Measurements from ENCODE around the gene TCOF1. TPM values are rescaled to one million over a fixed set of nuclear protein-coding genes. Genes with fewer than 3 reads are reported as not detected.

The TCOF1 gene, protein sequence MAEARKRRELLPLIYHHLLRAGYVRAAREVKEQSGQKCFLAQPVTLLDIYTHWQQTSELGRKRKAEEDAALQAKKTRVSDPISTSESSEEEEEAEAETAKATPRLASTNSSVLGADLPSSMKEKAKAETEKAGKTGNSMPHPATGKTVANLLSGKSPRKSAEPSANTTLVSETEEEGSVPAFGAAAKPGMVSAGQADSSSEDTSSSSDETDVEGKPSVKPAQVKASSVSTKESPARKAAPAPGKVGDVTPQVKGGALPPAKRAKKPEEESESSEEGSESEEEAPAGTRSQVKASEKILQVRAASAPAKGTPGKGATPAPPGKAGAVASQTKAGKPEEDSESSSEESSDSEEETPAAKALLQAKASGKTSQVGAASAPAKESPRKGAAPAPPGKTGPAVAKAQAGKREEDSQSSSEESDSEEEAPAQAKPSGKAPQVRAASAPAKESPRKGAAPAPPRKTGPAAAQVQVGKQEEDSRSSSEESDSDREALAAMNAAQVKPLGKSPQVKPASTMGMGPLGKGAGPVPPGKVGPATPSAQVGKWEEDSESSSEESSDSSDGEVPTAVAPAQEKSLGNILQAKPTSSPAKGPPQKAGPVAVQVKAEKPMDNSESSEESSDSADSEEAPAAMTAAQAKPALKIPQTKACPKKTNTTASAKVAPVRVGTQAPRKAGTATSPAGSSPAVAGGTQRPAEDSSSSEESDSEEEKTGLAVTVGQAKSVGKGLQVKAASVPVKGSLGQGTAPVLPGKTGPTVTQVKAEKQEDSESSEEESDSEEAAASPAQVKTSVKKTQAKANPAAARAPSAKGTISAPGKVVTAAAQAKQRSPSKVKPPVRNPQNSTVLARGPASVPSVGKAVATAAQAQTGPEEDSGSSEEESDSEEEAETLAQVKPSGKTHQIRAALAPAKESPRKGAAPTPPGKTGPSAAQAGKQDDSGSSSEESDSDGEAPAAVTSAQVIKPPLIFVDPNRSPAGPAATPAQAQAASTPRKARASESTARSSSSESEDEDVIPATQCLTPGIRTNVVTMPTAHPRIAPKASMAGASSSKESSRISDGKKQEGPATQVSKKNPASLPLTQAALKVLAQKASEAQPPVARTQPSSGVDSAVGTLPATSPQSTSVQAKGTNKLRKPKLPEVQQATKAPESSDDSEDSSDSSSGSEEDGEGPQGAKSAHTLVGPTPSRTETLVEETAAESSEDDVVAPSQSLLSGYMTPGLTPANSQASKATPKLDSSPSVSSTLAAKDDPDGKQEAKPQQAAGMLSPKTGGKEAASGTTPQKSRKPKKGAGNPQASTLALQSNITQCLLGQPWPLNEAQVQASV (N-terminal part only)
- 26.4 TPM for polyA plus RNA-seq

DNA sequence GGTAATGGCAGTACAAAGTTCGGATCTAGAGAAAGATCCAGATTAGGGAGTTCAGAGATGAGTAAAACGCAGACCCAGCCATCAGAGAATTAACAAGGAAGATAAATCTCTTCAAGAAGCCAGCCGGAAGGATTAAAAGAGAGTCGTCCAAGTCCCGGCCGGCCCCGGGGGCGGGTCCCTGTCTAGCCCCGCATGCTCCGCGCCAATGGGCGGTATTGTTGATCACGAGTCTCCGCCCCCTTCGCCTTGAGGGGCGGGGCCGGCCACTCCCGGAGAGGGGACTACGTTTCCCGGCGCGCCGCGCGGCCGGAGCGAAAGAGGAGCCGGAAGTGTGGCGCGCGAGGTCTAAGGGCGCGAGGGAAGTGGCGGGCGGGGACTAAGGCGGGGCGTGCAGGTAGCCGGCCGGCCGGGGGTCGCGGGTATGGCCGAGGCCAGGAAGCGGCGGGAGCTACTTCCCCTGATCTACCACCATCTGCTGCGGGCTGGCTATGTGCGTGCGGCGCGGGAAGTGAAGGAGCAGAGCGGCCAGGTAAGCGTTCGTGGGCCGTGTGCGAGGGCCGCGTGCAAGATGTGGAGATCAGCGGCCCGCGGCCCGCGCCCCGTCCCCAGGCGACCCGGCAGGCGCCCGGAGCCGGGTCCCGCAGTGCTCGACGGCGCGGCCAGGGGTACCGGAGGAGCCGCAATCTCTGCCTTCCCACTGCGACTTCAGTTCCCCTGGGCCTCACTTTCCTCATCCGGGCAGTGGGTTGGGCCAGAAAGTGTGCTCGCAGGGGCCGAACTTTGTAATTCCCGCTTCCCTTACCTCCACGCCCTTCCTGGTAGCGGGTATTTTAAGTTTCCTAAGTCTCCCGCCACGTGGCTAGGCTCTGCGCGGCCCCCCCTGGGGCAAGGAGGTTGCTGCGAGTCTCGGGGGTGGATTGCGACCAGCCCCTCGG, at the start of gene TCOF1:
TCOF1 (plus strand) TSS at position 372 of the 935 bp plus-strand sequence; CDS start at position 422, 50 bp downstream.
- Mint-ChIP-seq H3K4me1 (peaks cover 32 to 44% (median 34%) of the 10 kb centered on the region in 3 donors), H3K27ac (peak within 1 kb of the TSS; percentile 81 to 91 (median 88)), H3K36me3 (peaks cover 2% of the 10 kb centered on the region), H3K27me3 (no peaks in the 10 kb centered on the region), H3K9me3 (no peaks in the 10 kb centered on the region), H3K4me3 (peak within 1 kb of the TSS; percentile 89 to 95 (median 92))

DNA sequence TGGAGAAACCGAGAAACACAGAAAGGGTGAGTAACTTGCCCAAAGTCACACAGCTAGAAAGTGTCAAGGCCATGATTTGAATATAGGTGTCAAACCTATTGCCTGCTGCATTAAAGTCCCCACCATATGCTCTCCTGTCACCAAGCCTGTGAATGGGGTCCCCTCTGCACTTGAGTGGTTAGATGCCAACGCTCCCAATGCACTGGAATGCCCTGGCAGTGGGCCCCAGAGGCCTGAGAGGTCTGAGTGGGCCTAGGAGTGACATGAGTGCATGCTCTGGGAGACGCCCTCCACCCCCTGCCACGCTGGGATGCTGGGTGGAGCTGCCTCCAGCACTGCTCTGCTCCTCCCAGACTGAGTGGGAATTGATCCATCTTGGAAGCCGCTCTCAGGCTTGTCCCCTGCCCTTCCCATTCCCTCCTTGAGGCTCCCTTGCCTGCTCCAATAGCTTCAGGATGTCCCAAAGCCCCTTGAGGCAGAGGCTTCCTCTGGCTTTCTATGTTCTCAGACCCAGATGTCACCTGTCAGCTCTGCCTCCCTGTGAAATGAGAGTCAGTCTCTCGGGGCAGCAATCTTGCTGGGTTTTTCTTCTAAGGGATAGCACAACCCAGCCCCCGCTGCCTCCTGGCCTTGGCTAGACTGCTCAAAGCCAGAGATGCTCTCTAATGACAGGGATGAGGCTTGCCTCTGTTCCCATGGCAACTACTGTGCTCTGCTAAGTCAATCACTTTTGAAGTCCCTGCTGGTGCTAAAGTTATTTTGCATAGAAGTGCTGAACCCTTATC, 48.2 kb upstream of the TCOF1 start:
- Mint-ChIP-seq H3K4me3 (no peak overlapping the region), H3K27me3 (peaks cover 9% of the 10 kb centered on the region), H3K9me3 (no peaks in the 10 kb centered on the region), H3K4me1 (no peaks in the 10 kb centered on the region), H3K36me3 (no peaks in the 10 kb centered on the region), H3K27ac (no peak overlapping the region)

DNA sequence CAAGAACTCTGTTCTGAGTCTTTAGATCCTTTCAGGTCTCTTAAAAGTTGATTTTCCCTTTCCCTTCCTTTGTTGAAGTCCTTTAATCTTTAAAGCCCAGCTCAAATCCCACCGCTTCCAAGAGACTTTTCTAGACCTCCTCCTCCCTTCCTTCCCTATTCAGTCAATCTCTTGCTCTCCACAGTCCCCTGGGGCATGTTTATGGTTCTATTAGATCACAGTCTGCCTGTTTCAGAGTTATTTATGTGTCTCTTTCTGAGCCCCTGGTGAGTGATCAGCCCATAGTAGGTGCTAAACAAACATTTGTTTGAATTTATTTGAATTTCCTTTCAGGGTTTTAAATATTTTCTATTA, 47.6 kb upstream of the TCOF1 start:
- no peak overlapping the region for H3K4me3 Mint-ChIP-seq
- no peaks in the 10 kb centered on the region for H3K36me3 Mint-ChIP-seq
- H3K4me1 Mint-ChIP-seq = no peaks in the 10 kb centered on the region
- no peak overlapping the region for H3K27ac Mint-ChIP-seq
- peaks cover 9% of the 10 kb centered on the region for H3K27me3 Mint-ChIP-seq
- H3K9me3 Mint-ChIP-seq = peaks cover 0 to under 1% (median 0%) of the 10 kb centered on the region in 3 donors

DNA sequence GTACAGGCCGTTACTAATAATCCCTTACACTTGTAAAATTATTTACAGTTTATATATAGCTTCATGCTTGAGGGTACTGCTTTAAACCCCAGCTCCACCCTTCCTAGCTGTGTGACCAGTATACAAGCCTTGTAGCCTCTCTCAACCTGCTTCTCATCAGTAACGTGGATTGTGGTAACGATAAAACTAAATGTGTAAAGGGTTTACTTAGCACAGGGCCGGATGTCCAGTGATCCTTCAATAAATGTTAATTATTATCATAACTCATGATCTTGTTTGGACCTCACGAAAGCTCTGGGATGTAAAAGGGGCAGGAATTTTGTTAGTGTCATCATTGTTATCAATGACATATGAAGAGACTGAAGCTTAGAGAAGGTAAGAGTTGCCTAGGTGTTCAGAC, 47.3 kb upstream of the TCOF1 start:
- Mint-ChIP-seq H3K4me1 (no peaks in the 10 kb centered on the region), H3K27ac (no peak overlapping the region), H3K27me3 (peaks cover 9% of the 10 kb centered on the region), H3K4me3 (no peak overlapping the region), H3K9me3 (peaks cover 0 to 4% (median 0%) of the 10 kb centered on the region in 3 donors), H3K36me3 (no peaks in the 10 kb centered on the region)

GRCh38 chr5:150311015-150311692, 46.3 kb upstream of the TCOF1 start:
- no peaks in the 10 kb centered on the region for H3K36me3 Mint-ChIP-seq
- H3K27me3 Mint-ChIP-seq = peaks cover 9% of the 10 kb centered on the region
- H3K9me3 Mint-ChIP-seq = peaks cover 0 to 6% (median 0%) of the 10 kb centered on the region in 3 donors
- no peak overlapping the region for H3K27ac Mint-ChIP-seq
- H3K4me3 Mint-ChIP-seq = no peak overlapping the region
- H3K4me1 Mint-ChIP-seq = no peaks in the 10 kb centered on the region

DNA sequence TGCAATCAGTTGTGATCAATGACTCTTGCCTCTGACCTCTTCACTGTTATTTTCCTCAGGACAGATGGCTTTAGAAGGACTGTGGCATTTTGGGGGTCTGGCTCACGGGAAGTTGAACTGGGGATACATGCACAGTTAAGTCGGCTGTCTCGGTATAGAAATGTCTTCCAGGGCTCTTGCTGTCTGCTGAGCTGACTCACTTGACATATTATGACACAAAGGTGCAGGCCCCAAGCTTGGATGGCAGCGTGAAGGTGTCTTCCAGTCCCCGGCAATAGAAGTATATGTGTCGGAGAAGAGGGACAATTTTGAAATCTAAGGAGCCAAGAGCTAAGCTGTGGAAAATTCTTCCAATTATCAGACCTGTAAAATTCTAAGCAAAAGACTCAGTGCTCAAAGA, 45.0 kb upstream of the TCOF1 start:
- H3K36me3 Mint-ChIP-seq = no peaks in the 10 kb centered on the region
- no peak overlapping the region for H3K4me3 Mint-ChIP-seq
- peaks cover 0 to 6% (median 0%) of the 10 kb centered on the region in 3 donors for H3K9me3 Mint-ChIP-seq
- H3K27ac Mint-ChIP-seq = no peak overlapping the region
- peaks cover 9% of the 10 kb centered on the region for H3K27me3 Mint-ChIP-seq
- H3K4me1 Mint-ChIP-seq = no peaks in the 10 kb centered on the region

DNA sequence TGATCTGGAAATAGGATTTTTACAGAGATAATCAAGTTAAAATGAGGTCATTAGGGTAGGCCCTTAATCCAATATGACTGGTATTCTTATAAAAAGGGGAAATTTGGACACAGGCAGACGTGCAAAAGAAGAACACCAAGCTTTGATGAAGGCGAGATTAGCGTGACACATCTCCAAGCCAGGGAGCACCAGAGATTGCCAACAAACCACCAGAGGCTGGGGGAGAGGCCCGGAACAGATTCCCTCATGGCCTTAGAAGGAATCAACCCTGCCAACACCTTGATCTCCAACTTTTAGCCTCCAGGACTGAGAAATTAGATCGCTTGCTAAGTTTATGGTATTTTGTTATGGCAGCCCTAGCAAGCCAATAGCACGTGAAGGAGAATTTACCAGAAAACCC, 44.0 kb upstream of the TCOF1 start:
- peaks cover 0 to 6% (median 0%) of the 10 kb centered on the region in 3 donors for H3K9me3 Mint-ChIP-seq
- H3K4me3 Mint-ChIP-seq = no peak overlapping the region
- H3K4me1 Mint-ChIP-seq = no peaks in the 10 kb centered on the region
- peaks cover 9% of the 10 kb centered on the region for H3K27me3 Mint-ChIP-seq
- no peak overlapping the region for H3K27ac Mint-ChIP-seq
- H3K36me3 Mint-ChIP-seq = peaks cover 2% of the 10 kb centered on the region

- Mint-ChIP-seq H3K4me3 (no peak overlapping the region), H3K36me3 (peaks cover 4% of the 10 kb centered on the region), H3K4me1 (no peaks in the 10 kb centered on the region), H3K27ac (no peak overlapping the region), H3K9me3 (peaks cover 0 to 6% (median 0%) of the 10 kb centered on the region in 3 donors), H3K27me3 (peaks cover 9% of the 10 kb centered on the region)
Observed at GRCh38 chr5:150313921-150314716, 43.4 kb upstream of the TCOF1 start.

GRCh38 chr5:150315245-150315644, 42.3 kb upstream of the TCOF1 start:
- peaks cover 7% of the 10 kb centered on the region for H3K27me3 Mint-ChIP-seq
- H3K27ac Mint-ChIP-seq = no peak overlapping the region
- H3K9me3 Mint-ChIP-seq = peaks cover 0 to 6% (median 0%) of the 10 kb centered on the region in 3 donors
- no peak overlapping the region for H3K4me3 Mint-ChIP-seq
- H3K36me3 Mint-ChIP-seq = peaks cover 4% of the 10 kb centered on the region
- no peaks in the 10 kb centered on the region for H3K4me1 Mint-ChIP-seq

DNA sequence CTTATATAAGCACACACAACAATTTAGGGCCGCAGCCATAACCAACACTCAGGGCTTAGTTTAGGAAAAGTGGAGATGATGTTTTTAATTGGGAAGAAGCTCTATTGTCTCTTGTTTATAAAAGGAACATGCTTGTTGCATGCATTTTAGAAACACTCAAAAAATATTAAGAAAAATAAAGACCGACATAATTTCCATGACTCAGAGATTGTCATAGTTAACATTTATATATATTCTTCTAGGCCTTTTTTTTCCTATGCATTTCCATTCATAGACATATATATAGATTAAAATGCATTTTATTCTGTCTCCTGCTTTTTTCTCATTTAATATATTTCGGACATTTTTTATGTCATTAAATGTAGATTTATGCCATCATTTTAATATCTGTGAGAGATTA, 41.2 kb upstream of the TCOF1 start:
- Mint-ChIP-seq H3K27ac (no peak overlapping the region), H3K4me3 (no peak overlapping the region), H3K9me3 (peaks cover 0 to 6% (median 0%) of the 10 kb centered on the region in 3 donors), H3K27me3 (peaks cover 6% of the 10 kb centered on the region), H3K36me3 (peaks cover 4% of the 10 kb centered on the region), H3K4me1 (no peaks in the 10 kb centered on the region)

DNA sequence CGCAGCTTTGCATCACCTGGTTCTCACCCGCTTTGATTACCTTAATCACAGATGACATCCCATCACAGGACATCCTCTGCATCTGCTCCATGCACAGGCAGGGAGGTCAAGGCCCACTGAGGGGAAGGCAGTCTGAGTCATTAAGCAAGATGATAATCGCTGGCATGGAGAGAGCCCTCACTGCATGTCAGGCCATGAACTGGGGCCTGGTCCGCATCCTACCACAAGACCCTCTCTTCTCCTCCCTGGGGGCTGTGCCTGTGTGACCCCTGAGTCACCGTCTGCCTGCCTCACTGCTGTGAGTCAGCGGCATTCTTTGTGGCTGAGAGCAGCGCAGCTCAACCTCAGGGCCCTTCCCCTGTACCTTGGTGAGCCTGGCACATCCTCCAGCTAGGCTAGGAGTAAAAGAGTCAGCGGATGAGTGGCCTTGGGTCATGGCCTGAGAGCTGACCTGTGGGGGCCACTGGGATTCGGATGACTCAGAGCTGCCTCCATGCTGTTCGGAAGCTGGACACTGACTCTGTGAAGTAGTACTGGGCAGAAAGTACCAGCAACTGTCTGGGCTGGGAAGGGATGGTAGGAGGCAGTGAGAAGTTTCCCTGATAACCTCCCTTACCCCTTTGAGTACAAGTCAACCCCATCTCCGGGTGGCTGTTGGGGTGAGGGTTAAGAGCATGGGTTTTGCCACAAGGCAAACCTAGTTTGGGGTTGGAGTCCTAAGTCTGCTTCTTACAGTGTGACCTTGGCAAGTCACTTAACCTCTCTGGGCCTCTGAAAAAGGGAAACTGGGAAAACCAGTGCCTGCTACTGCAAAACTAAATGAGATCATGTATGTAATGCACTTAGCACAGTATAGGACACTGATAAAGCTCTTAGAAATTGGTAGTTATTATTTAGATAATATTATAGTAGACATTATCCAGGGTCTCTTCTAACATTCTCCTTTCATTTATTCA, 40.2 kb upstream of the TCOF1 start:
- Mint-ChIP-seq H3K4me3 (no peak overlapping the region), H3K9me3 (peaks cover 0 to 9% (median 1%) of the 10 kb centered on the region in 3 donors), H3K4me1 (no peaks in the 10 kb centered on the region), H3K36me3 (peaks cover 4% of the 10 kb centered on the region), H3K27ac (peak overlapping the region in 1 of 3 donors; percentile 68), H3K27me3 (peaks cover 5% of the 10 kb centered on the region)

Measured in IgD-negative memory B cell (primary cell).